Neuronal stem cell (in vitro differentiated cells): ENCODE data around the gene FBH1.
A peak's percentile ranks its signal among the peaks of the same experiment; 100 is the strongest.

Experiments used
- DNase-seq: peaks from one replicate; pipeline ENCODE4 v3.0.0-alpha.2; 2013; ENCODE audit warnings: low spot score
- H2AFZ ChIP-seq: one replicate; pipeline ENCODE4 v1.6.1; 2013; ENCODE audit warnings: mild to moderate bottlenecking, low read length, inconsistent platforms
- H2AK5ac ChIP-seq: 2 replicates; pipeline ENCODE4 v1.6.1; 2013; ENCODE audit warnings: low read depth, mild to moderate bottlenecking, inconsistent platforms, low read length, moderate library complexity, mixed read lengths
- H2BK120ac ChIP-seq: 2 replicates; pipeline ENCODE4 v1.6.1; 2013; ENCODE audit warnings: low read depth, mild to moderate bottlenecking, inconsistent platforms, low read length, moderate library complexity, mixed read lengths
- H2BK12ac ChIP-seq: one replicate; pipeline ENCODE4 v1.6.1; 2013; ENCODE audit warnings: low read length, inconsistent platforms
- H2BK15ac ChIP-seq: 2 replicates; pipeline ENCODE4 v1.6.1; 2013; ENCODE audit warnings: mild to moderate bottlenecking, low read length, inconsistent platforms, mixed read lengths
- H2BK5ac ChIP-seq: one replicate; pipeline ENCODE4 v1.6.1; 2013; ENCODE audit warnings: inconsistent platforms, mild to moderate bottlenecking, low read length, moderate library complexity
- H3K14ac ChIP-seq: one replicate; pipeline ENCODE4 v1.6.1; 2013; ENCODE audit warnings: low read length, inconsistent platforms
- H3K18ac ChIP-seq: 2 replicates; pipeline ENCODE4 v1.6.1; 2013; ENCODE audit warnings: low read length, inconsistent platforms
- H3K23ac ChIP-seq: 2 replicates; pipeline ENCODE4 v1.6.1; 2013; ENCODE audit warnings: low read depth, mild to moderate bottlenecking, mixed read lengths, low read length, inconsistent platforms; ENCODE audit not compliant: poor library complexity
- H3K27ac ChIP-seq: replicated peaks from 3 replicates; pipeline ENCODE4 v1.5.1; 2013; ENCODE audit warnings: low read length, inconsistent platforms
- H3K27me3 ChIP-seq, 3 experiments: 2 replicates each; pipeline ENCODE4 v1.6.1; 2013; ENCODE audit warnings: low read length in 3 of 3, mild to moderate bottlenecking in 2 of 3, inconsistent platforms in 1 of 3, low read depth in 1 of 3, mixed read lengths in 1 of 3, moderate library complexity in 1 of 3; ENCODE audit not compliant: control insufficient read depth in 3 of 3, insufficient read depth in 3 of 3
- H3K36me3 ChIP-seq, 2 donors: replicated peaks in 1 of 2; 2 replicates each; pipeline ENCODE4 v1.6.1; 2013; ENCODE audit warnings: low read length in 2 of 2; ENCODE audit not compliant: control insufficient read depth in 2 of 2, insufficient read depth in 2 of 2
- H3K4ac ChIP-seq: 2 replicates; pipeline ENCODE4 v1.6.1; 2013; ENCODE audit warnings: inconsistent platforms, mild to moderate bottlenecking, low read length, moderate library complexity
- H3K4me1 ChIP-seq, 2 donors: 1 replicate in 1 of 2; 2 replicates in 1 of 2; pipeline ENCODE4 v1.6.1; 2013; ENCODE audit warnings: low read length in 2 of 2, low read depth in 1 of 2; ENCODE audit not compliant: control insufficient read depth in 2 of 2, insufficient read depth in 1 of 2
- H3K4me2 ChIP-seq: one replicate; pipeline ENCODE4 v1.6.1; 2013; ENCODE audit warnings: mild to moderate bottlenecking, low read length, inconsistent platforms; ENCODE audit not compliant: insufficient read depth, poor library complexity, severe bottlenecking
- H3K4me3 ChIP-seq, 2 donors: 2 replicates each; pipeline ENCODE4 v1.5.1; 2013; ENCODE audit warnings: low read length in 2 of 2, mild to moderate bottlenecking in 2 of 2, inconsistent platforms in 1 of 2, moderate library complexity in 1 of 2
- H3K79me1 ChIP-seq: one replicate; pipeline ENCODE4 v1.6.1; 2013; ENCODE audit warnings: low read depth, mild to moderate bottlenecking, inconsistent platforms, low read length, moderate library complexity
- H3K9ac ChIP-seq: one replicate; pipeline ENCODE4 v1.6.1; 2013; ENCODE audit warnings: mild to moderate bottlenecking, low read depth, low read length, inconsistent platforms; ENCODE audit not compliant: poor library complexity
- H3K9me3 ChIP-seq, 2 donors: replicated peaks in 1 of 2; 2 replicates each; pipeline versions ENCODE3 to v1.6.1; 2013; ENCODE audit warnings: low read length in 2 of 2, mild to moderate bottlenecking in 2 of 2, inconsistent platforms in 1 of 2, low read depth in 1 of 2, mixed read lengths in 1 of 2, moderate library complexity in 1 of 2; ENCODE audit not compliant: control insufficient read depth in 2 of 2, insufficient read depth in 1 of 2
- H4K8ac ChIP-seq: one replicate; pipeline ENCODE4 v1.6.1; 2013; ENCODE audit warnings: low read depth, mild to moderate bottlenecking, inconsistent platforms, low read length, moderate library complexity
- H4K91ac ChIP-seq: one replicate; pipeline ENCODE4 v1.6.1; 2013; ENCODE audit warnings: low read length, low read depth, mild to moderate bottlenecking, inconsistent platforms; ENCODE audit not compliant: poor library complexity
- WGBS, 2 donors: extraction: QIAGEN DNeasy Blood & Tissue Kit; methylation state at CpG; one replicate each; pipeline ENCODE4 v1.1.7; 2013; ENCODE audit warnings: missing lambda C conversion rate in 2 of 2, mixed read lengths in 1 of 2; ENCODE audit not compliant: insufficient read length in 2 of 2, insufficient replicate concordance in 1 of 2; ENCODE audit errors: extremely low coverage in 2 of 2; 5-methylcytosine and 5-hydroxymethylcytosine counted together

The FBH1 gene

DNA sequence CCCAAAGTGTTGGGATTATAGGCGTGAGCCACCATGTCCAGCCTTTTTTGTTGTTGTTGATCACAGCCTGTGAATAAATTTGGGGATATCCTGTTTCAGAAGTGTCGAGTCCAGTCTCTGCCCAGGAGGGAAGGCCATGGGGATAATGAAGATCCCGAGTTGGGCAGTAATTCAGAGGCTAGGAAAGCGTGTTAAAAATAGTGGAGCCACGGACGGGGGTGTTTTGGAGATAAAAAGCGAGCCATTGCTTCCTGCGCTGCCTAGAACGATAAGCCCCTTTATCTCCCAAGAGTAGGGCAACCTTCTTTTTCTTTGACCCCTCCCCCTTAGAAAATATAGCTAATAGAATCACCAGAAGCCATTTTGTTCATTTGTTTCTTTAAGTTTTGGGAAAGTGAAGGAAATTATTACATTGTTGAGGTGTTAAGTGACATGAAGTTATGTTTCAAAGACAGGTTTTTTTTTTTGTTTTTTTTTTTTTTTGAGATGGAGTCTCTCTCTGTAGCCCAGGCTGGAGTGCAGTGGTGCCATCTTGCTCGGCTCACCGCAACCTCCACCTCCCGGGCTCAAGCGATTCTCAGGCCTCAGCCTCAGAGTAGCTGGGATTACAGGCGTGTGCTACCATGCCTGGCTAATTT is 44.0 kb downstream of the FBH1 start:
- peaks cover 37 to 97% of the 10 kb centered on the region in 2 donors for H3K36me3 ChIP-seq
- WGBS, 2 donors: no CpG with 5 or more reads among the region's 14 CpGs

DNA sequence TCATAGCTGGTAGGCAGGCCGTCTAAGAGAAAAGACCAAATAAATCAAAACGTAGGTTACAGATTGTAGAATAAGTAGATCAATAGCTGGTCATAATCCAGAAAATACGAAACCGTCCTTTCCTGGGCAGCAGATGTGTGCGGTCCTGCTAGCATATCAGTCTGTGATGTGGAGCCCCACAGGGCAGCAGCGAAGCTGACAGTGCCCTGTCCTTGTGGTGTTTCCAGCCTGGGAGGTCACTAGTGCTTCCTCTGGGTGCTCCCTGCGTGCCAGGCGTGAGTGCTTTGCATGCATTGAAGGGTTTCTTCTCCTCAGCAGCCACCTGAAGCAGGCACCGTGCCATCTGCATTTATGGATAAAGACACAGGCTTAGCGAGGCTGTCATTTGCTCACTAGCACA is 45.6 kb downstream of the FBH1 start:
- Histone ChIP-seq H3K79me1 (no peaks in the 10 kb centered on the region), H3K14ac (no peak overlapping the region), H2BK5ac (no peak overlapping the region), H3K18ac (no peak overlapping the region), H2BK120ac (no peak overlapping the region), H3K27ac (no peak overlapping the region), H2AFZ (no peak overlapping the region), H3K27me3 (peaks cover 0 to 2% (median 0%) of the 10 kb centered on the region in 3 experiments), H3K36me3 (peaks cover 31 to 81% of the 10 kb centered on the region in 2 donors), H4K91ac (no peak overlapping the region), H3K4me1 (peaks cover 0 to 2% of the 10 kb centered on the region in 2 donors), H2BK15ac (no peak overlapping the region), H4K8ac (no peak overlapping the region), H3K9ac (no peak overlapping the region), H3K4me3 (no peak overlapping the region), H3K9me3 (peaks cover 0 to 2% of the 10 kb centered on the region in 2 donors), H3K4ac (no peak overlapping the region), H2BK12ac (no peak overlapping the region), H3K4me2 (no peak overlapping the region), H2AK5ac (no peak overlapping the region), H3K23ac (no peak overlapping the region)
- no peak for DNase-seq
- WGBS, 2 donors: no CpG with 5 or more reads among the region's 10 CpGs

More for the DNA sequence above, 44.0 kb downstream of the FBH1 start:
- Histone ChIP-seq H2BK5ac (no peak overlapping the region), H3K4me1 (peaks cover 0 to 2% of the 10 kb centered on the region in 2 donors), H3K79me1 (no peaks in the 10 kb centered on the region), H2BK15ac (no peak overlapping the region), H2BK120ac (no peak overlapping the region), H2AFZ (no peak overlapping the region), H4K8ac (no peak overlapping the region), H3K18ac (no peak overlapping the region), H3K9me3 (peaks cover 0 to 2% of the 10 kb centered on the region in 2 donors), H3K27ac (no peak overlapping the region), H3K4me2 (no peak overlapping the region), H3K4me3 (no peak overlapping the region), H3K23ac (no peak overlapping the region), H3K27me3 (peaks cover 0 to 2% (median 0%) of the 10 kb centered on the region in 3 experiments), H2BK12ac (no peak overlapping the region), H3K4ac (no peak overlapping the region), H4K91ac (no peak overlapping the region), H3K9ac (no peak overlapping the region), H2AK5ac (no peak overlapping the region), H3K14ac (no peak overlapping the region)
- DNase-seq: no peak

GRCh38 chr10:5937016-5937415 is 47.0 kb downstream of the FBH1 start:
- Histone ChIP-seq H2BK15ac (no peak overlapping the region), H3K9me3 (peaks cover 0 to 2% of the 10 kb centered on the region in 2 donors), H3K79me1 (no peaks in the 10 kb centered on the region), H3K18ac (no peak overlapping the region), H3K27me3 (no peaks in the 10 kb centered on the region), H3K9ac (no peak overlapping the region), H3K14ac (no peak overlapping the region), H3K27ac (no peak overlapping the region), H3K4me2 (no peak overlapping the region), H2AK5ac (no peak overlapping the region), H2BK5ac (no peak overlapping the region), H4K8ac (peak overlapping the region; percentile 9), H3K4ac (no peak overlapping the region), H2BK12ac (no peak overlapping the region), H3K23ac (no peak overlapping the region), H4K91ac (no peak overlapping the region), H3K36me3 (peaks cover 27 to 67% of the 10 kb centered on the region in 2 donors), H2BK120ac (no peak overlapping the region), H3K4me3 (no peak overlapping the region), H2AFZ (no peak overlapping the region), H3K4me1 (peaks cover 0 to 2% of the 10 kb centered on the region in 2 donors)
- no peak for DNase-seq
- no CpG with 5 or more reads among the region's 18 CpGs for WGBS, 2 donors

DNA sequence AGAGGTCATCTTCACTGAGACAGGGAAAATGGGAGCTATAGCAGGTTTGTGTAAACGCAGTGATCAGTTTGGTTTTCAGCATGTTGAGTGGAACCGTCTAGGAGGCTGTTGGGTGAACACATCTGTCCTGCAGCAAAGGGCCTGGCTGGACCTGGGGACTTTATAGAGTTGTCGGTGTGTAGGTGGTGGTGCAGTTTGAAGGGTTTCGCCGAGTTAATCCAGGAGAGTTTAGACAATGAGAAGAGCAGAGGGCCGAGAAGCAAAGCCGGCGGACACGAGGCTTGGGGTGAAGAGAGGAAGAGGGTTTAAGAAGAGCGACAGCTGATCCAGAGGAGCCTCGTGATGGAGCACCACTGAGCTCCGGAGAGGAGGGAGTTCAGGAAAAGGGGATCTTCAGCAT is 48.2 kb downstream of the FBH1 start:
- no peak for DNase-seq
- Histone ChIP-seq H3K9me3 (peaks cover 0 to 2% of the 10 kb centered on the region in 2 donors), H2BK12ac (no peak overlapping the region), H3K27me3 (no peaks in the 10 kb centered on the region), H4K91ac (no peak overlapping the region), H3K27ac (no peak overlapping the region), H3K14ac (no peak overlapping the region), H3K36me3 (peaks cover 27 to 54% of the 10 kb centered on the region in 2 donors), H2BK120ac (no peak overlapping the region), H4K8ac (no peak overlapping the region), H3K4me1 (peaks cover 0 to 2% of the 10 kb centered on the region in 2 donors), H3K4ac (no peak overlapping the region), H3K4me2 (no peak overlapping the region), H3K23ac (no peak overlapping the region), H3K9ac (no peak overlapping the region), H3K79me1 (no peaks in the 10 kb centered on the region), H2BK15ac (no peak overlapping the region), H2AFZ (no peak overlapping the region), H3K18ac (no peak overlapping the region), H2AK5ac (no peak overlapping the region), H3K4me3 (no peak overlapping the region), H2BK5ac (no peak overlapping the region)
- no CpG with 5 or more reads among the region's 12 CpGs for WGBS, 2 donors
